Measurements from ENCODE around the gene OR2A5. TPM values are rescaled to one million over a fixed set of nuclear protein-coding genes. Genes with fewer than 3 reads are reported as not detected.

OR2A5 gene
- not detected in 2 replicates for total RNA-seq

GRCh38 chr7:144048648-144049047 lies at the start of gene OR2A5:
Gene OR2A5, plus strand, starts transcription at chr7:144048948. Its CDS starts 1,454 bp downstream, at chr7:144050402.

DNA sequence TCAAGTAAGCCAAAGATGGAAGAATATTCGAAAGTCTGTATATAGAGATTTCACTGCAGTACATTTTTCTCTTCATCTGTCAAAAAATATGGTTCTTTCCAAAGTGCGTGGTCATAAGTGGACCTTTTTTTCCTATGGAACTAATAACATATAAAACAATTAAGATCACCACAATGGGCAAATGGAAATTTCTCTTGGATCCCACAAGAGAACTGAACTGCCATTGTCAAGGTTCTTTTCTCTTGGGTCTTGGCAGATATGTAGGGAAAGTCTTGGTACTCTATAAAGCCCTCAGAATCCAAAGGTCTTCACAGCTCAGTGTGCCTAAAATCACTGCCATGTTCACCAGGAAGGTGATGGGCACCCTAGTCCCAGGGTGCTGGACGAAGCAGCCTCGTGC lies 48.7 kb upstream of the OR2A5 start, which contains the start of gene OR6B1:
OR6B1 (plus strand) TSS at position 301 of the 400 bp plus-strand sequence. CDS start 3,677 bp downstream, outside the sequence.

GRCh38 chr7:144069511-144069910 lies 20.8 kb downstream of the OR2A5 start, which contains the start of gene OR2A25:
Gene OR2A25, plus strand, starts transcription at chr7:144069811. Its CDS starts 4,409 bp downstream, at chr7:144074220.

DNA sequence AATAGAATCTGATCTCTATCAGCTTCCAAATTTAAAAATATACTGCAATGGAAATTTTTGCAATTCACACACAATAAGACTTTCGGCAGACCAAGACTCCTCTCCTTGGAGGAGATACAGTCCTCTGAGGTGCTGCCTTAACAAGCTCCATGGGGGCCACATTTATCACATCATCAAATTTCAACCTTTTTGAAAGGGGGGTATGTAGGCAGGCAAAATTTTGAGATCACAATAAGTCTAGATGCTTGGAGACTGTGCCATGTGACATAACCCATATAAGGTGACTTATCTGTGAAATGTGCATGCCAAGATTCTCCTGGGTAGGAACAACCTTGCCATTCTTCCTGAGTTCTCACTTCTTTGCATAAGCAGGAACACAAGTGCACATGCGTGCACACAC lies 37.2 kb downstream of the OR2A5 start, which contains the start of gene OR2A12:
OR2A12 (plus strand) TSS at position 301 of the 400 bp plus-strand sequence. CDS start 8,830 bp downstream, outside the sequence.

Other genes with a start within 250 kb of the OR2A5 start
- gene TCAF1, start 146.8 kb upstream of the OR2A5 start, total RNA-seq, result 99.5 and 103 TPM in 2 replicates
- gene OR2F2, start 113.7 kb upstream of the OR2A5 start, total RNA-seq, result not detected in 2 replicates
- not detected in 2 replicates for gene OR2F1, start 94.1 kb upstream of the OR2A5 start, total RNA-seq
- not detected in 2 replicates for gene OR6B1, start 48.6 kb upstream of the OR2A5 start, total RNA-seq
- gene OR2A25, start 20.9 kb downstream of the OR2A5 start, total RNA-seq, result not detected in 2 replicates
- not detected in 2 replicates for gene OR2A12, start 37.3 kb downstream of the OR2A5 start, total RNA-seq
- gene OR2A2, start 60.6 kb downstream of the OR2A5 start, total RNA-seq, result not detected in 2 replicates
- gene OR2A14, start 74.2 kb downstream of the OR2A5 start, total RNA-seq, result not detected in 2 replicates
- gene CTAGE4, start 134.5 kb downstream of the OR2A5 start, total RNA-seq, result not detected in 2 replicates
- gene ARHGEF35, start 146.9 kb downstream of the OR2A5 start, total RNA-seq, result 0.37 and 0.59 TPM in 2 replicates
- under 0.01 TPM in 1 of 2 replicates, not detected in the other for gene OR2A42, start 190.7 kb downstream of the OR2A5 start, total RNA-seq
- gene OR2A7, start 215.8 kb downstream of the OR2A5 start, total RNA-seq, result not detected in 2 replicates
- 0.09 TPM in 1 of 2 replicates, not detected in the other for gene CTAGE8, start 220.3 kb downstream of the OR2A5 start, total RNA-seq

Measured in smooth muscle cell of the umbilical artery (primary cell).